Astrocyte (in vitro differentiated cells and primary cell): ENCODE measurements around the gene ZCCHC24. TPM values are rescaled to one million over a fixed set of nuclear protein-coding genes. Genes with fewer than 3 reads are reported as not detected.
"Not testable (repeated sequence)": the region's sequence is repeated elsewhere in the genome, so short reads cannot be mapped to it uniquely, and the experiment has no call there.

ENCODE experiments used
- DNase-seq: peaks from one replicate; pipeline ENCODE4 v3.0.0-alpha.2; 2010; ENCODE audit warnings: low read depth
- FAIRE-seq: peaks from 2 replicates; lab custom pipeline; 2011; peaks lifted over from hg19 to GRCh38; lab: Jason Lieb, UNC
- H2AFZ ChIP-seq: 2 replicates; pipeline ENCODE4 v1.6.0; 2012; ENCODE audit warnings: low read depth, low read length, inconsistent platforms
- H3K27ac ChIP-seq: 2 replicates; pipeline ENCODE4 v1.5.1; 2011; ENCODE audit warnings: low read depth, low read length, inconsistent platforms
- H3K27me3 ChIP-seq: 2 replicates; pipeline ENCODE4 v1.6.0; 2011; ENCODE audit warnings: low read length, inconsistent platforms; ENCODE audit not compliant: insufficient read depth
- H3K36me3 ChIP-seq: 2 replicates; pipeline ENCODE4 v1.5.1; 2011; ENCODE audit warnings: low read length, inconsistent platforms; ENCODE audit not compliant: insufficient read depth
- H3K4me1 ChIP-seq: 2 replicates; pipeline ENCODE4 v1.5.1; 2011; ENCODE audit warnings: low read length, inconsistent platforms; ENCODE audit not compliant: insufficient read depth
- H3K4me2 ChIP-seq: 2 replicates; pipeline ENCODE4 v1.6.0; 2012; ENCODE audit warnings: low read length, inconsistent platforms
- H3K4me3 ChIP-seq: 2 replicates; pipeline ENCODE4 v1.5.1; 2011; ENCODE audit warnings: low read depth, mild to moderate bottlenecking, low read length, inconsistent platforms; ENCODE audit not compliant: insufficient read depth
- H3K79me2 ChIP-seq: 2 replicates; pipeline ENCODE4 v1.6.0; 2012; ENCODE audit warnings: mild to moderate bottlenecking, low read length, inconsistent platforms; ENCODE audit not compliant: insufficient read depth
- H3K9ac ChIP-seq: 2 replicates; pipeline ENCODE4 v1.6.0; 2012; ENCODE audit warnings: mild to moderate bottlenecking, low read length, inconsistent platforms
- H3K9me3 ChIP-seq: 2 replicates; pipeline ENCODE4 v1.5.1; 2012; ENCODE audit warnings: low read depth, mild to moderate bottlenecking, low read length, inconsistent platforms; ENCODE audit not compliant: insufficient read depth
- H4K20me1 ChIP-seq: 2 replicates; pipeline ENCODE4 v1.6.0; 2012; ENCODE audit warnings: low read length, inconsistent platforms; ENCODE audit not compliant: insufficient read depth
- H3K27ac Mint-ChIP-seq: one replicate; pipeline ENCODE4 v1.8.0; 2021; ENCODE audit warnings: mild to moderate bottlenecking, mixed read lengths; ENCODE audit not compliant: unreplicated experiment
- H3K27me3 Mint-ChIP-seq: one replicate; pipeline ENCODE4 v1.8.0; 2021; ENCODE audit warnings: low read depth, mixed read lengths; ENCODE audit not compliant: unreplicated experiment
- H3K36me3 Mint-ChIP-seq: one replicate; pipeline ENCODE4 v1.8.0; 2021; ENCODE audit warnings: low read depth, mixed read lengths; ENCODE audit not compliant: unreplicated experiment
- H3K4me1 Mint-ChIP-seq: one replicate; pipeline ENCODE4 v1.8.0; 2021; ENCODE audit warnings: low read depth, mixed read lengths; ENCODE audit not compliant: unreplicated experiment
- H3K4me3 Mint-ChIP-seq: one replicate; pipeline ENCODE4 v1.8.0; 2021; ENCODE audit warnings: mild to moderate bottlenecking, moderate library complexity, mixed read lengths; ENCODE audit not compliant: unreplicated experiment
- H3K9me3 Mint-ChIP-seq: one replicate; pipeline ENCODE4 v1.8.0; 2021; ENCODE audit warnings: mild to moderate bottlenecking, mixed read lengths; ENCODE audit not compliant: unreplicated experiment
- CTCF ChIP-seq: IDR thresholded peaks from 2 replicates; pipeline ENCODE4 v1.5.1; 2011; ENCODE audit warnings: low read depth, mild to moderate bottlenecking, inconsistent platforms, low read length, moderate library complexity; ENCODE audit not compliant: insufficient read depth
- EZH2 ChIP-seq: IDR thresholded peaks from 2 replicates; pipeline ENCODE4 v1.6.1; 2012; ENCODE audit warnings: mild to moderate bottlenecking, low read length, inconsistent platforms; ENCODE audit not compliant: insufficient read depth
- total RNA-seq: library from RNA; stranded (reverse); gene quantifications from 2 replicates; pipeline ENCODE4 v1.2.1, GENCODE V29; 2021

Gene ZCCHC24
- total RNA-seq, 1 donor from 2014 or later: 21.4 TPM

GRCh38 chr10:79340646-79341244 is 104.7 kb downstream of the ZCCHC24 start:
- Histone ChIP-seq H3K4me3 (no peak overlapping the region), H3K27ac (no peak overlapping the region), H3K36me3 (no peaks in the 10 kb centered on the region), H3K4me2 (no peak overlapping the region), H3K9me3 (no peaks in the 10 kb centered on the region), H3K4me1 (no peaks in the 10 kb centered on the region), H2AFZ (no peak overlapping the region), H3K9ac (no peak overlapping the region), H4K20me1 (no peaks in the 10 kb centered on the region), H3K27me3 (no peaks in the 10 kb centered on the region), H3K79me2 (no peaks in the 10 kb centered on the region)
- FAIRE-seq (no peak), DNase-seq (no peak)
- Mint-ChIP-seq H3K4me3 (no peak overlapping the region), H3K36me3 (no peaks in the 10 kb centered on the region), H3K9me3 (peaks cover 2% of the 10 kb centered on the region), H3K27me3 (peaks cover 25% of the 10 kb centered on the region), H3K27ac (no peak overlapping the region), H3K4me1 (peaks cover 4% of the 10 kb centered on the region)
- TF ChIP-seq EZH2: no peak
- TF ChIP-seq CTCF: no peak

- H3K4me1 Mint-ChIP-seq: peaks cover 7% of the 10 kb centered on the region
- H3K4me3 Mint-ChIP-seq: no peak overlapping the region
- H3K9ac ChIP-seq: no peak overlapping the region
- no peaks in the 10 kb centered on the region for H3K27me3 ChIP-seq
- H3K4me1 ChIP-seq: no peaks in the 10 kb centered on the region
- H3K27ac Mint-ChIP-seq: no peak overlapping the region
- no peaks in the 10 kb centered on the region for H3K36me3 ChIP-seq
- TF ChIP-seq EZH2 (no peak), CTCF (no peak)
- no peaks in the 10 kb centered on the region for H4K20me1 ChIP-seq
- FAIRE-seq (no peak), DNase-seq (no peak)
- H3K27ac ChIP-seq: no peak overlapping the region
- no peak overlapping the region for H3K4me2 ChIP-seq
- H3K27me3 Mint-ChIP-seq: peaks cover 22% of the 10 kb centered on the region
- H3K36me3 Mint-ChIP-seq: no peaks in the 10 kb centered on the region
- H3K9me3 ChIP-seq: no peaks in the 10 kb centered on the region
- H3K9me3 Mint-ChIP-seq: peaks cover 2% of the 10 kb centered on the region
- no peak overlapping the region for H2AFZ ChIP-seq
- no peak overlapping the region for H3K4me3 ChIP-seq
- H3K79me2 ChIP-seq: no peaks in the 10 kb centered on the region
Observed at GRCh38 chr10:79339266-79339665, 106.2 kb downstream of the ZCCHC24 start.

- not testable (repeated sequence) for H2AFZ ChIP-seq, H3K36me3 Mint-ChIP-seq, FAIRE-seq, H4K20me1 ChIP-seq, H3K4me2 ChIP-seq, H3K36me3 ChIP-seq, H3K9me3 Mint-ChIP-seq, H3K9me3 ChIP-seq, H3K27ac Mint-ChIP-seq, H3K4me3 ChIP-seq, H3K27ac ChIP-seq, H3K79me2 ChIP-seq, H3K27me3 ChIP-seq, H3K4me3 Mint-ChIP-seq, H3K4me1 ChIP-seq, H3K9ac ChIP-seq, DNase-seq
- Mint-ChIP-seq H3K27me3 (peaks cover 14% of the 10 kb centered on the region), H3K4me1 (peaks cover 10% of the 10 kb centered on the region)
Observed at GRCh38 chr10:79337783-79338469, 107.5 kb downstream of the ZCCHC24 start.
